ENCODE results near the gene CFAP44. TPM values are rescaled to one million over a fixed set of nuclear protein-coding genes. Genes with fewer than 3 reads are reported as not detected.
"Not testable (repeated sequence)": the region's sequence is repeated elsewhere in the genome, so short reads cannot be mapped to it uniquely, and the experiment has no call there.

CFAP44 gene
- total and polyA plus RNA-seq, 11 donors: 0.63 to 2.6 (median 1.4) TPM

GRCh38 chr3:113461488-113461887 lies 20.2 kb upstream of the CFAP44 start:
- no peaks in the 10 kb centered on the region for H3K9me3 ChIP-seq
- DNase-seq (no peak), ATAC-seq (no peak)
- no peaks in the 10 kb centered on the region for H3K27me3 ChIP-seq
- intact Hi-C loops (cut with DNase I): no loop called here
- no peak overlapping the region for H3K27ac ChIP-seq
- H3K4me3 ChIP-seq: no peak overlapping the region
- TF ChIP-seq POLR2A (IDR thresholded peaks at IDR 0.05): no peak
- TF ChIP-seq CTCF (IDR thresholded peaks at IDR 0.05): no peak
- peaks cover 0 to 69% (median 37%) of the 10 kb centered on the region in 9 donors for H3K36me3 ChIP-seq
- H3K4me1 ChIP-seq: no peaks in the 10 kb centered on the region

- H3K36me3 ChIP-seq: peaks cover 0 to 67% (median 40%) of the 10 kb centered on the region in 9 donors
- H3K9me3 ChIP-seq; intact Hi-C loops (cut with DNase I); H3K4me3 ChIP-seq; DNase-seq; H3K27me3 ChIP-seq; H3K27ac ChIP-seq; ATAC-seq; H3K4me1 ChIP-seq: not testable (repeated sequence)
- 98 to 100% (median 98%) methylated on average over 9 to 25 of the region's 27 CpGs for WGBS, 4 donors
These were observed 17.3 kb upstream of the CFAP44 start for GRCh38 chr3:113458554-113458953.

- ATAC-seq: no peak
- Histone ChIP-seq H3K4me1 (no peaks in the 10 kb centered on the region), H3K27me3 (no peaks in the 10 kb centered on the region), H3K27ac (no peak overlapping the region), H3K4me3 (no peak overlapping the region), H3K9me3 (no peaks in the 10 kb centered on the region), H3K36me3 (peaks cover 0 to 71% (median 39%) of the 10 kb centered on the region in 9 donors)
- TF ChIP-seq CTCF (IDR thresholded peaks at IDR 0.05) (no peak), POLR2A (IDR thresholded peaks at IDR 0.05) (no peak)
- no peak for DNase-seq
- intact Hi-C loops (cut with DNase I): no loop called here
These were observed 14.2 kb upstream of the CFAP44 start for GRCh38 chr3:113455446-113455845.

- 75 to 86% (median 83%) methylated on average over 3 of the region's 3 CpGs for WGBS, 4 donors
- Histone ChIP-seq H3K4me1 (no peaks in the 10 kb centered on the region), H3K27me3 (no peaks in the 10 kb centered on the region), H3K27ac (no peak overlapping the region), H3K36me3 (peaks cover 0 to 69% (median 38%) of the 10 kb centered on the region in 9 donors), H3K4me3 (no peak overlapping the region), H3K9me3 (no peaks in the 10 kb centered on the region)
- DNase-seq: no peak
- no peak for TF ChIP-seq CTCF (IDR thresholded peaks at IDR 0.05)
- no peak for TF ChIP-seq POLR2A (IDR thresholded peaks at IDR 0.05)
- intact Hi-C loops (cut with DNase I): no loop called here
- ATAC-seq: no peak
These were observed 13.3 kb upstream of the CFAP44 start for GRCh38 chr3:113454630-113455029.

- DNase-seq (no peak), ATAC-seq (no peak)
- Histone ChIP-seq H3K4me1 (no peaks in the 10 kb centered on the region), H3K27ac (no peak overlapping the region), H3K9me3 (no peaks in the 10 kb centered on the region), H3K4me3 (no peak overlapping the region), H3K27me3 (no peaks in the 10 kb centered on the region), H3K36me3 (peaks cover 0 to 69% (median 37%) of the 10 kb centered on the region in 9 donors)
- 91 to 93% (median 92%) methylated on average over 6 of the region's 6 CpGs for WGBS, 4 donors
- TF ChIP-seq POLR2A (IDR thresholded peaks at IDR 0.05) (no peak), CTCF (IDR thresholded peaks at IDR 0.05) (no peak)
- intact Hi-C loops (cut with DNase I): no loop called here
These were observed 12.8 kb upstream of the CFAP44 start for GRCh38 chr3:113454057-113454456.

Data from heart left ventricle (tissue), 16 donors.